Uterus (tissue), 2 donors: ENCODE data around the gene ATOH7.

ENCODE experiments used
- CTCF ChIP-seq, 4 experiments: fragments of 200-600 bp in 2 of 4; fragments of 450-650 bp in 2 of 4; sonication (generic) in 2 of 4; IDR thresholded peaks; one replicate each; pipeline ENCODE4 v1.5.1; 2016 to 2019; ENCODE audit warnings: antibody characterized with exemption in 4 of 4, mild to moderate bottlenecking in 2 of 4, moderate library complexity in 1 of 4
- POLR2A ChIP-seq, 2 donors: fragments of 450-650 bp; IDR thresholded peaks; one replicate each; pipeline ENCODE4 v1.6.1; 2016; ENCODE audit warnings: antibody characterized with exemption in 2 of 2, mild to moderate bottlenecking in 1 of 2, moderate library complexity in 1 of 2

- TF ChIP-seq CTCF (IDR thresholded peaks at IDR 0.05) (peak in 3 of 4 experiments; percentile 7 to 31 (median 26)), POLR2A (IDR thresholded peaks at IDR 0.05) (no peak)
Measured at GRCh38 chr10:68208424-68209042, 23.4 kb downstream of the ATOH7 start.
